Sigmoid colon (tissue), 7 donors: ENCODE measurements around the gene SAMD9. TPM values are rescaled to one million over a fixed set of nuclear protein-coding genes. Genes with fewer than 3 reads are reported as not detected.
A peak's percentile ranks its signal among the peaks of the same experiment; 100 is the strongest.
"Not testable (repeated sequence)": the region's sequence is repeated elsewhere in the genome, so short reads cannot be mapped to it uniquely, and the experiment has no call there.

Experiments used
- DNase-seq: peaks from one replicate; pipeline ENCODE4 v3.0.0-alpha.2; 2019
- H3K27ac ChIP-seq, 4 donors: fragments of 200-600 bp; sonication (generic); one replicate each; pipeline ENCODE4 v1.5.1; 2016 to 2019; ENCODE audit warnings: mild to moderate bottlenecking in 1 of 4
- H3K27me3 ChIP-seq, 3 donors: fragments of 200-600 bp; sonication (generic); one replicate each; pipeline ENCODE4 v1.5.1; 2019; ENCODE audit warnings: mild to moderate bottlenecking in 1 of 3
- H3K36me3 ChIP-seq, 4 donors: fragments of 200-600 bp; sonication (generic); one replicate each; pipeline ENCODE4 v1.5.1; 2016 to 2019
- H3K4me1 ChIP-seq, 4 donors: fragments of 200-600 bp; sonication (generic); one replicate each; pipeline ENCODE4 v1.5.1; 2017 to 2019
- H3K4me3 ChIP-seq, 4 donors: fragments of 200-600 bp; sonication (generic); one replicate each; pipeline ENCODE4 v1.5.1; 2017 to 2019; ENCODE audit warnings: mild to moderate bottlenecking in 2 of 4, moderate library complexity in 1 of 4
- H3K9me3 ChIP-seq, 4 donors: fragments of 200-600 bp in 3 of 4; sonication (generic) in 3 of 4; one replicate each; pipeline versions ENCODE4 v1.5.1 to v1.6.1; 2013 to 2019
- CTCF ChIP-seq, 4 experiments: fragments of 450-650 bp in 3 of 4; fragments of 200-600 bp in 1 of 4; IDR thresholded peaks; one replicate each; pipeline ENCODE4 v1.5.1; 2016 to 2019; ENCODE audit warnings: antibody characterized with exemption in 4 of 4, mild to moderate bottlenecking in 3 of 4, moderate library complexity in 2 of 4
- EP300 ChIP-seq, 4 donors: sonication (generic); formaldehyde crosslinking; IDR thresholded peaks; one replicate each; pipeline ENCODE4 v1.6.1; 2017; ENCODE audit warnings: antibody characterized with exemption in 4 of 4
- POLR2A ChIP-seq, 2 donors: fragments of 450-650 bp; IDR thresholded peaks; one replicate each; pipeline ENCODE4 v1.6.1; 2016; ENCODE audit warnings: antibody characterized with exemption in 2 of 2, mild to moderate bottlenecking in 2 of 2, moderate library complexity in 2 of 2
- POLR2AphosphoS5 ChIP-seq, 4 donors: sonication (generic); formaldehyde crosslinking; IDR thresholded peaks; one replicate each; pipeline ENCODE4 v1.6.1; 2017; ENCODE audit warnings: antibody characterized with exemption in 4 of 4
- WGBS, 2 donors: extraction: QIAGEN DNeasy Blood & Tissue Kit; methylation state at CpG; one replicate each; pipeline ENCODE4 v1.1.7; 2013; 5-methylcytosine and 5-hydroxymethylcytosine counted together
- intact Hi-C: fragments of 100-400 bp; cut with DNase I; formaldehyde crosslinking; loops from one replicate; pipeline ENCODE4 v1.15.1; 2023
- polyA plus RNA-seq, 3 donors: library from polyadenylated mRNA; stranded (reverse); fragments of 200-250 nt; gene quantifications; one replicate each; pipeline ENCODE4 v1.2.3, GENCODE V29; 2013
- total RNA-seq, 4 donors: library from RNA; depleted of rRNA; stranded (reverse); fragments of >200 nt; gene quantifications; one replicate each; pipeline ENCODE4 v1.1.0, GENCODE V29; 2016
- donor health status: healthy with polysubstance abuse.
- donor health status: Bipolar disorder and iron deficiency.
- donor health status: healthy.

The SAMD9 gene
- total and polyA plus RNA-seq, 7 donors, result 5.4 to 14.3 (median 7.5) TPM

- no peak overlapping the region for H3K27ac ChIP-seq
- H3K27me3 ChIP-seq, result no peaks in the 10 kb centered on the region
- peaks cover 0 to 6% (median 0%) of the 10 kb centered on the region in 4 donors for H3K9me3 ChIP-seq
- WGBS, 2 donors, result 88 to 91% methylated on average over 4 of the region's 4 CpGs
- no peak for DNase-seq
- H3K4me3 ChIP-seq, result no peak overlapping the region
- TF ChIP-seq POLR2AphosphoS5 (IDR thresholded peaks at IDR 0.05), result no peak
- no peak for TF ChIP-seq EP300 (IDR thresholded peaks at IDR 0.05)
- TF ChIP-seq POLR2A (IDR thresholded peaks at IDR 0.05), result no peak
- no peak for TF ChIP-seq CTCF (IDR thresholded peaks at IDR 0.05)
- no peaks in the 10 kb centered on the region for H3K36me3 ChIP-seq
- H3K4me1 ChIP-seq, result no peaks in the 10 kb centered on the region
- intact Hi-C loops, result no loop called here
These were observed 55.2 kb downstream of the SAMD9 start for GRCh38 chr7:93062599-93062998.

- WGBS, 2 donors, result 79 to 94% methylated on average over 5 of the region's 5 CpGs
- no peaks in the 10 kb centered on the region for H3K27me3 ChIP-seq
- H3K4me1 ChIP-seq, result no peaks in the 10 kb centered on the region
- no peak overlapping the region for H3K27ac ChIP-seq
- H3K9me3 ChIP-seq, result peaks cover 0 to 2% (median 0%) of the 10 kb centered on the region in 4 donors
- H3K4me3 ChIP-seq, result no peak overlapping the region
- DNase-seq, result no peak
- no peak for TF ChIP-seq CTCF (IDR thresholded peaks at IDR 0.05)
- no peak for TF ChIP-seq POLR2A (IDR thresholded peaks at IDR 0.05)
- no peak for TF ChIP-seq EP300 (IDR thresholded peaks at IDR 0.05)
- TF ChIP-seq POLR2AphosphoS5 (IDR thresholded peaks at IDR 0.05), result no peak
- intact Hi-C loops, result no loop called here
- no peaks in the 10 kb centered on the region for H3K36me3 ChIP-seq
These were observed 56.9 kb downstream of the SAMD9 start for GRCh38 chr7:93060865-93061264.

GRCh38 chr7:93060025-93060424 is 57.8 kb downstream of the SAMD9 start:
- intact Hi-C loops, result no loop called here

GRCh38 chr7:93056621-93057020 is 61.2 kb downstream of the SAMD9 start:
- H3K4me3 ChIP-seq, H3K4me1 ChIP-seq, H3K27ac ChIP-seq, H3K36me3 ChIP-seq, DNase-seq, H3K9me3 ChIP-seq, H3K27me3 ChIP-seq: not testable (repeated sequence)
- intact Hi-C loops, result loop anchor here (5.0 kb wide), 1 partner anchor 219 kb away; the partner anchor contains the start of gene CDK6
- 95 to 97% methylated on average over 1 of the region's 1 CpG for WGBS, 2 donors

More at GRCh38 chr7:93060025-93060424, 57.8 kb downstream of the SAMD9 start:
- Histone ChIP-seq H3K4me1 (no peaks in the 10 kb centered on the region), H3K36me3 (no peaks in the 10 kb centered on the region), H3K27ac (no peak overlapping the region), H3K9me3 (no peaks in the 10 kb centered on the region), H3K27me3 (no peaks in the 10 kb centered on the region), H3K4me3 (no peak overlapping the region)
- no peak for DNase-seq
- no peak for TF ChIP-seq POLR2A (IDR thresholded peaks at IDR 0.05)
- no peak for TF ChIP-seq EP300 (IDR thresholded peaks at IDR 0.05)
- no peak for TF ChIP-seq POLR2AphosphoS5 (IDR thresholded peaks at IDR 0.05)
- no peak for TF ChIP-seq CTCF (IDR thresholded peaks at IDR 0.05)
- WGBS, 2 donors, result 41 to 75% methylated on average over 6 of the region's 6 CpGs

GRCh38 chr7:93055543-93056107 is 62.2 kb downstream of the SAMD9 start:
- H3K27ac ChIP-seq, result no peak overlapping the region
- no peak overlapping the region for H3K4me3 ChIP-seq
- no peaks in the 10 kb centered on the region for H3K36me3 ChIP-seq
- H3K9me3 ChIP-seq, result no peaks in the 10 kb centered on the region
- TF ChIP-seq EP300 (IDR thresholded peaks at IDR 0.05), result no peak
- TF ChIP-seq POLR2A (IDR thresholded peaks at IDR 0.05), result no peak
- TF ChIP-seq CTCF (IDR thresholded peaks at IDR 0.05), result peak; percentile 53 to 69 (median 59)
- no peak for TF ChIP-seq POLR2AphosphoS5 (IDR thresholded peaks at IDR 0.05)
- intact Hi-C loops, result loop anchor here (2.0 to 5.0 kb wide), 2 partner anchors 218 to 435 kb away; partner anchors contain the start of gene CDK6
- no peaks in the 10 kb centered on the region for H3K27me3 ChIP-seq
- no peak for DNase-seq
- no peaks in the 10 kb centered on the region for H3K4me1 ChIP-seq
- whole genome bisulfite sequencing, 2 donors, result 3 to 4% methylated on average over 5 of the region's 5 CpGs
